ENCODE measurements around the gene SPACA4. TPM values are rescaled to one million over a fixed set of nuclear protein-coding genes. Genes with fewer than 3 reads are reported as not detected.

SPACA4 gene
- total and polyA plus RNA-seq, 10 of the 15 experiments (the other 5 are each of a cell fraction or from before 2014, with no cell fraction given): not detected

GRCh38 chr19:48588670-48589401, 17.7 kb upstream of the SPACA4 start (continued):
- peak; percentile 15; the same call in 1 of the 2 replicates for TF ChIP-seq ZBTB33 (IDR thresholded peaks at IDR 0.05)
- TF ChIP-seq JUNB (IDR thresholded peaks at IDR 0.05): no peak
- TF ChIP-seq IKZF1 (conservative IDR thresholded peaks at IDR 0.05): peak; percentile 52
- TF ChIP-seq IRF4 (IDR thresholded peaks at IDR 0.05; ENCODE audit: low read depth, low read length): peak; percentile 19; the same call in 1 of the 2 replicates
- no peak for TF ChIP-seq BRCA1 (IDR thresholded peaks at IDR 0.05; ENCODE audit: low read depth, low read length)
- no peak for TF ChIP-seq POLR2AphosphoS5 (IDR thresholded peaks at IDR 0.05; ENCODE audit: low read length)
- no peak for TF ChIP-seq NFYA (IDR thresholded peaks at IDR 0.05; ENCODE audit: borderline replicate concordance, low read depth, low read length)
- TF ChIP-seq STAT1 (conservative IDR thresholded peaks at IDR 0.05): no peak
- TF ChIP-seq FOXM1 (IDR thresholded peaks at IDR 0.05; ENCODE audit: low read depth, low read length): no peak
- no peak for TF ChIP-seq CHD1 (IDR thresholded peaks at IDR 0.05; ENCODE audit: low read depth, low read length)
- TF ChIP-seq ZNF207 (IDR thresholded peaks at IDR 0.05; ENCODE audit: borderline replicate concordance): no peak
- 0 out of 2 replicates have a peak, but pooled peaks have one; percentile 9 for TF ChIP-seq TCF12 (IDR thresholded peaks at IDR 0.05; ENCODE audit: low read depth, low read length)
- no peak for TF ChIP-seq EP300 (IDR thresholded peaks at IDR 0.05; ENCODE audit: borderline replicate concordance in 1 of 2, control insufficient read depth in 1 of 2, low read depth in 2 of 2, low read length in 2 of 2)
- TF ChIP-seq POLR2A (IDR thresholded peaks at IDR 0.05; ENCODE audit: low read depth, low read length): no peak
- no peak for TF ChIP-seq RBBP5 (conservative IDR thresholded peaks at IDR 0.05)
- peak; percentile 51 for TF ChIP-seq RAD21 (IDR thresholded peaks at IDR 0.05; ENCODE audit: insufficient read depth, low read depth, low read length)
- TF ChIP-seq STAT3 (IDR thresholded peaks at IDR 0.05; ENCODE audit: low read depth, low read length): no peak
- no peak for TF ChIP-seq ZNF622 (IDR thresholded peaks at IDR 0.05)
- TF ChIP-seq BCL11A (IDR thresholded peaks at IDR 0.05; ENCODE audit: low read depth, low read length): 0 out of 2 replicates have a peak, but pooled peaks have one; percentile 3
- TF ChIP-seq BMI1 (IDR thresholded peaks at IDR 0.05; ENCODE audit: borderline replicate concordance): no peak
- TF ChIP-seq MEF2A (IDR thresholded peaks at IDR 0.05; ENCODE audit: insufficient read depth, low read depth, low read length): no peak
- no peak for TF ChIP-seq NFIC (IDR thresholded peaks at IDR 0.05; ENCODE audit: low read depth, low read length)
- TF ChIP-seq SMARCA5 (IDR thresholded peaks at IDR 0.05): peak; percentile 96
- peak; percentile 60 for TF ChIP-seq SMC3 (IDR thresholded peaks at IDR 0.05; ENCODE audit: borderline replicate concordance, low read length)
- TF ChIP-seq CTCF (IDR thresholded peaks at IDR 0.05 in 2 of 3, conservative IDR thresholded peaks at IDR 0.05 in 1 of 3; ENCODE audit: control insufficient read depth in 2 of 3, extremely low read depth in 1 of 3, insufficient read depth in 1 of 3, low read depth in 3 of 3, low read length in 3 of 3): peak; percentile 93 to 97 (median 94)
- TF ChIP-seq RELB (IDR thresholded peaks at IDR 0.05; ENCODE audit: low read depth): no peak
- no peak for TF ChIP-seq EZH2 (IDR thresholded peaks at IDR 0.05; ENCODE audit: borderline replicate concordance, control insufficient read depth, low read depth, low read length)

Measured in GM12878 (cell line).